Hematopoietic multipotent progenitor cell treated with erythropoietin and hydrocortisone succinate and interleukin-3 and kit ligand, for 17 days (in vitro differentiated cells): ENCODE results near the gene HLA-DRA.

Source experiments
- DNase-seq: peaks from one replicate; pipeline ENCODE4 v3.0.0-alpha.2; 2015; ENCODE audit warnings: low spot score

The HLA-DRA gene

DNA sequence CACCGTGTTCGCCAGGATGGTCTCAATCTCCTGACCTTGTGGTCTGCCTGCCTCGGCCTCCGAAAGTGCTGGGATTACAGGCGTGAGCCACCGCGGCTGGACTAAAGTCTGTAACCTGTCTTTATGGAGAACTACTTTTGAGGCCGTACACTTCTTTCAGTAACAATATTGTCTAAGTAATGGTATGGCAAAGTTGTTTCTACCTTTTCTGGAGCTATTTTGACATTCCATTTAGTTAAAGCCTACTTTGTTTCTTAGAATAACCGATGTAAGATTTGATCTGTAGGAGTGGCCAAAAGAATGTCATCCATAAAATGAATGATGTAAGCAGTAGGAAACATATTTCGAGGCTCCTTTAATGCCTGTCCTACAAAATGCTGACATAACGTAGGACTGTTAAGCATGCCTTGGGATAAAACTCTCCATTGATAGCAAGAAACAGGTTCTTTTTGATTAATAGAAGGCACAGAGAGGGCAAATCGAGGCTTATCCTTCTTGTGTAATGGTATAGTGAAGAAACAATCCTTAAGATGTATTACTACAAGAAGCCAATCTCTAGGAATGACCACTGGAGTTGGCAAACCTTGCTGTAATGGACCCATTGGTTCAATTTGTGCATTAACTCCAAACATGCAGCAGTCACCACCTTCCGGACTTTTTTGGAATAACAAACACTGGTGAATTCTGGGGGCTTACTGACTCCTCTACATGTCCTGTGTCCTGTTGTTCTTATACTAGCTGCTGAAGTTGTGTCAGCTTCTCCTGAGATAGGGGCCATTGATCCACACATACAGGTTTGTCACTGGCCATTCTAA is 35.9 kb downstream of the HLA-DRA start:
- DNase-seq = no peak

DNA sequence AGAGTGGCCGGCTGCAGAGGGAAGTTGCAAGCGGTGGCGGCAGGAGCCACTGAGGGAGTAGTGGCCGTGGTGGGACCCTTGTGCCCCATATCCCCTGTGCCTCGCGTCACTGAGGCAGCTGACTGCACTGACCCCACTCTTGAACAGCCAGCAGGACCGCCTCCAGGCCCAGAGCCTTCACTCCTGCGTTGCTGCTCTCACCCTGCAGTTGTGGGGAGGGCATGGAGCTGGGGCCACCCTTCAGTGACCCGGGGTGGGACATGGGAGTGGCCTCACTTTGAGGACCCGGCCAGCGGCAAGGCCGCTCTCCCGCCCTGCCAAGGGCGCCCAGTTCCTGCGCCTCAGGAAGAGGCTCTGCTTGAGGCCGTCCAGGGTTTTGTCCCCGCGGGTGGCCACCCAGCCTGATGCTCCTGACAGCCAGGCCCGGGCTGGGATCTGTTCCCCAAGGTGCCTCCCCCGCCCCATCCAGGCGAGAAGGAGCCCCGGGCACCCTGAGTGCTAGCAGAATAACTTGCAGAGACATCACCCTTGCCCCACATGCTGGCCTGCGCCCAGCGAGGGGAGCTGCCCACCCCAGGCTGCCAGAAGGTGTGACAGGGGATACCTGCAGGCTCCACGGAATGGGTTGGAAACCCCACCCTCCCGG is 44.4 kb downstream of the HLA-DRA start:
- DNase-seq = no peak

GRCh38 chr6:32484614-32484998 is 44.9 kb downstream of the HLA-DRA start:
- DNase-seq = no peak

DNA sequence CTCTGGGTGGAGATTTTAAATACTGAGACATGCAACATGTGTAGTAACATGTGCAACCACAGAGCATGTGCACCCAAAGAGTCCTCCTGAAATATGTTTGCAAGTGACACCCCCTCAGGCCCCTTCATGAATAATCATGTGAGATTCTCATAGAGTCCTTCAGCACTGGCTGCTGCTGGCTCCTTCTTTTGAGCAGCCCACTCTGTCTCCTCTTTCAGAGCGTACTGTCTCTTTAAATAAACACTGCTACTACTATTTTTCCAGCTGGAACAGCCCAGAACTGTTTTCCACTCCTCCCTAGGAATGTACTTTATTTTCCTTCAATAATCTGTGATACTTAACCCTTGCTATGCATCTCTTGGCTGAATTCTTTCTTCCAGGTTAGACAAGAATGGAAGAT is 48.4 kb downstream of the HLA-DRA start:
- no peak for DNase-seq

GRCh38 chr6:32491700-32492099 is 52.0 kb downstream of the HLA-DRA start:
- DNase-seq = no peak

- DNase-seq = no peak
Observed at GRCh38 chr6:32492351-32492750, 52.7 kb downstream of the HLA-DRA start.
